Right atrium auricular region (tissue), 2 donors: ENCODE data around the gene WDPCP. TPM values are rescaled to one million over a fixed set of nuclear protein-coding genes. Genes with fewer than 3 reads are reported as not detected.

Experiments
- DNase-seq: peaks from one replicate; pipeline ENCODE4 v3.0.0-alpha.2; 2019; ENCODE audit warnings: low spot score
- H3K27ac ChIP-seq, 2 donors: fragments of 200-600 bp; sonication (generic); 1 replicate in 1 of 2; 2 replicates in 1 of 2; pipeline ENCODE4 v1.5.1; 2016 to 2019
- H3K27me3 ChIP-seq, 2 donors: fragments of 200-600 bp; sonication (generic); one replicate each; pipeline versions ENCODE4 v1.5.1 to v1.6.0; 2017 to 2019
- H3K36me3 ChIP-seq: fragments of 200-600 bp; sonication (generic); one replicate; pipeline ENCODE4 v1.5.1; 2016
- H3K4me1 ChIP-seq, 2 donors: fragments of 200-600 bp; sonication (generic); one replicate each; pipeline versions ENCODE4 v1.5.1 to v1.6.0; 2017 to 2019
- H3K4me3 ChIP-seq, 2 donors: fragments of 200-600 bp; sonication (generic); 1 replicate in 1 of 2; 2 replicates in 1 of 2; pipeline ENCODE4 v1.5.1; 2017 to 2019; ENCODE audit warnings: mild to moderate bottlenecking in 1 of 2, moderate library complexity in 1 of 2
- H3K9me3 ChIP-seq, 2 donors: fragments of 200-600 bp; sonication (generic); one replicate each; pipeline ENCODE4 v1.5.1; 2019
- total RNA-seq, 2 donors: library from RNA; depleted of rRNA; stranded (reverse); fragments of >200 nt; gene quantifications; one replicate each; pipeline ENCODE4 v1.1.0, GENCODE V29; 2016
- TF ChIP-seq, protein P1 (sequence below), 2 donors: fragments of 200-600 bp; sonication (generic); IDR thresholded peaks; one replicate each; pipeline ENCODE4 v1.5.1; 2019; ENCODE audit warnings: antibody characterized with exemption in 2 of 2

WDPCP gene
- total RNA-seq, 2 donors from 2014 or later, result 8.7 to 12.6 TPM

DNA sequence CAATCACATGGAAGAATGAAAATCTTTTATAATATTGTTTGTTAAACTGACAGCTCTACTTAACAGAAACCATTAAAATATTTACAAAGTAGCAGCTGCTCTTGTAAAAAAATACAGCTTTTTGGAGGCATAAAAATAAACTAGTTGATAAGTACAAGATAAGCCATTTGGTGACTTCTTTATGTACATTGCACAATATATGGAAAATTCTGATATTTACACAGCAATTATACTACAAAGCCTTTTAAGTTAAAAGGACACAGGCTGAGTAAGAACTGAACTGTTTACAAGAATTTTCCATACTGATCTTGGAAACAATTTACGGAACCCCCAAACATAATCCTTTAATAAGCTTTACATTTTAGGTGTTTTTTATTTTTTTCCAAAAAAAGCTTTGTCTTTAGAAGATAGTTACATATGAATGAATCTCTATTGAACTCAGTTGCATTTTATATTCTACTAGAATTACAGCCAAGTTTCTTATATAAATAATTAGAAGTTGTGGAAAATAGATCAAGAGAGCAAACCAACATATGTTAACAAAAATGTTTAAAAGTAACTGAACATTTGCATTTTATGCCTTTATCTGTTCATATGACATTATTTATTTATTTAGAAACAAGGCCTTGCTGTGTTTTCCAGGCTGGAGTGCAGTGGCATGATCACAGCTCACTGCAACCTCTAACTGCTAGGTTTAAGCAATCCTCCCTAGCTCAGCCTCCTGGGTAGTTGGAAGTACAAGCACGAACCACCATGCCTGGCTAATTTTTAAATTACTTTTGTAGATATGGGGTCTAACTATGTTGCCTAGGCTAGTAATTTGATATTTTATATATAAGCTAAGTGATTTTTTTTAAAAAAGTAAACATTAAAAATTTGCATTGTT is 395.1 kb downstream of the WDPCP start:
- Histone ChIP-seq H3K4me1 (no peaks in the 10 kb centered on the region), H3K27me3 (no peaks in the 10 kb centered on the region), H3K36me3 (no peaks in the 10 kb centered on the region), H3K9me3 (peaks cover 0 to 9% of the 10 kb centered on the region in 2 donors), H3K27ac (no peak overlapping the region), H3K4me3 (no peak overlapping the region)
- DNase-seq, result no peak
- TF ChIP-seq, protein P1, sequence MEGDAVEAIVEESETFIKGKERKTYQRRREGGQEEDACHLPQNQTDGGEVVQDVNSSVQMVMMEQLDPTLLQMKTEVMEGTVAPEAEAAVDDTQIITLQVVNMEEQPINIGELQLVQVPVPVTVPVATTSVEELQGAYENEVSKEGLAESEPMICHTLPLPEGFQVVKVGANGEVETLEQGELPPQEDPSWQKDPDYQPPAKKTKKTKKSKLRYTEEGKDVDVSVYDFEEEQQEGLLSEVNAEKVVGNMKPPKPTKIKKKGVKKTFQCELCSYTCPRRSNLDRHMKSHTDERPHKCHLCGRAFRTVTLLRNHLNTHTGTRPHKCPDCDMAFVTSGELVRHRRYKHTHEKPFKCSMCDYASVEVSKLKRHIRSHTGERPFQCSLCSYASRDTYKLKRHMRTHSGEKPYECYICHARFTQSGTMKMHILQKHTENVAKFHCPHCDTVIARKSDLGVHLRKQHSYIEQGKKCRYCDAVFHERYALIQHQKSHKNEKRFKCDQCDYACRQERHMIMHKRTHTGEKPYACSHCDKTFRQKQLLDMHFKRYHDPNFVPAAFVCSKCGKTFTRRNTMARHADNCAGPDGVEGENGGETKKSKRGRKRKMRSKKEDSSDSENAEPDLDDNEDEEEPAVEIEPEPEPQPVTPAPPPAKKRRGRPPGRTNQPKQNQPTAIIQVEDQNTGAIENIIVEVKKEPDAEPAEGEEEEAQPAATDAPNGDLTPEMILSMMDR (IDR thresholded peaks at IDR 0.05), result no peak

DNA sequence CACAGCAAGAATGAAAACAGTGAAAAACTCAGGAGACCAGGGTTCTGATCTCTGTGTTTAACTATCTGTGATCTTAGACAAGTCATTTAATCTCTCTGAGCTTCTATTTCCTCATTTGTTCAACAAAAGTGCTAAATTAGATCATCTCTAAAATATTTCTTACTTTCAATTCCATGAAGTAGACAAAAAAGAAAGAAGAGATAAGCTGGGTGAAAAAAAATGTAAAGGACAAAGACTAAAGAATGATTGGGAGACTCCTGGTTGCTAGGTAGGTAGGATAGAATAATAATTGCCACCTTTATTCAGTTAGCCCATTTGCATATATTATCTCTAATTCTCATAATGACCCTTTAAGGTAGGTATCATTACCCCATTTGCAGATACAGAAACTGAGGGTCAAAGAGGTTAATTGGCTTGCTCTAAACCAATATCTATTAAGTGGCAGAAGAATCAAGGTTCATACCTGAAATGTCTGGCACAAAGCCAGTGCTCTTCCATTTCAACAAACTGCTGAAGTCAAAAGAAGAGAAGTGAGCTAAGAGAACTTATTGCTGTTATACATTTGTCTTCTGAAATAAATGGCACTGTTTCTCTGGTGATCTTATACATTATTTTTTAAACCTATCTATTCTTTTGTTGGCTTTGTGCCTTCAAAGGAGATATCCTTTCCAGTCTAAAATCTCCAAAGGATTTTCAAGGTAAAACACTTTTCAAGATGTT is 395.9 kb downstream of the WDPCP start:
- peaks cover 0 to 17% of the 10 kb centered on the region in 2 donors for H3K9me3 ChIP-seq
- H3K27ac ChIP-seq, result no peak overlapping the region
- H3K36me3 ChIP-seq, result no peaks in the 10 kb centered on the region
- no peak for DNase-seq
- no peaks in the 10 kb centered on the region for H3K27me3 ChIP-seq
- H3K4me1 ChIP-seq, result no peaks in the 10 kb centered on the region
- no peak overlapping the region for H3K4me3 ChIP-seq
- TF ChIP-seq, protein P1 (IDR thresholded peaks at IDR 0.05), result no peak

DNA sequence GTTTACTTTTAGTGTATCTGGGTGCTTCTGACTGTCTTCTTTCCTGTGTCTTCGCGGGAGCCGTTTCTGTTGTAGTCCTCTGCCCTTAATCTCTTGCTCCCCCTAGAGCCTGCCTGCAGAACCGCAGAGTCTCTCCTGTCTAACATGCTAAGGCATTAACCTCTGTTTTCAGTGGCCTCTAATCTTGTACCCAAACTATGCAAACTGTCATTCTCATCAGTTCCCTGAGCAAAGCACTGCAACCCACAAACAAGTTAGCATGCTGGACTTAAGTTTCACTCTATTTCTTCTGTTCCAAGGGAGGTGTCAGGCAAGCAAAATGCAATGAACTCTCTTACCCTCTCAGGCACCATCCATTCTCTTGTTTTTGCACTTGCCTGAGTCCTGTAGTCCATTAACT is 399.3 kb downstream of the WDPCP start:
- no peak overlapping the region for H3K4me3 ChIP-seq
- TF ChIP-seq, protein P1 (IDR thresholded peaks at IDR 0.05), result no peak

DNA sequence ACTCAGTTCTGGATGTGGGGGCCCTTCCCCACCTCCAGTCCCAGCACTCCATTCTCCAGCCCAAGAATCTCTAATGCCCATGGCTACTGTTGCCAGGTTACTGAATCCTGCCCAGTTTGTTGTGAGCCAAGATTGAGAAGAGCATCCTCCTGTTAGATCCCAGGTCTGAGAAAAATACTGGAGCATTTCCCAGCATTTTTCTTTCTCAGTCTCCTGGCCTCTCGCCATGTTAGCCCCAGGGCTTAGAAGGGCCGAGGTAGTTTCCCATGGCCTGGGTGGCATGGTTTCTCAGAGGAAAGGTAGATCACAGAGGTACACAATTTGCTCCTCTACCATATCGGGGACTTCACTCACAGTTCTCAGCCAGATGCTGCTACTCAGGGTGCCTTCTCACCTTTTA is 401.9 kb downstream of the WDPCP start:
- Histone ChIP-seq H3K4me1 (no peaks in the 10 kb centered on the region), H3K9me3 (peaks cover 0 to 20% of the 10 kb centered on the region in 2 donors), H3K27ac (no peak overlapping the region), H3K27me3 (no peaks in the 10 kb centered on the region), H3K36me3 (no peaks in the 10 kb centered on the region), H3K4me3 (no peak overlapping the region)
- TF ChIP-seq, protein P1 (IDR thresholded peaks at IDR 0.05), result no peak
- no peak for DNase-seq

More for the DNA sequence above, 399.3 kb downstream of the WDPCP start:
- H3K27me3 ChIP-seq, result no peaks in the 10 kb centered on the region
- peaks cover 0 to 18% of the 10 kb centered on the region in 2 donors for H3K9me3 ChIP-seq
- no peaks in the 10 kb centered on the region for H3K4me1 ChIP-seq
- DNase-seq, result no peak
- H3K36me3 ChIP-seq, result no peaks in the 10 kb centered on the region
- no peak overlapping the region for H3K27ac ChIP-seq

DNA sequence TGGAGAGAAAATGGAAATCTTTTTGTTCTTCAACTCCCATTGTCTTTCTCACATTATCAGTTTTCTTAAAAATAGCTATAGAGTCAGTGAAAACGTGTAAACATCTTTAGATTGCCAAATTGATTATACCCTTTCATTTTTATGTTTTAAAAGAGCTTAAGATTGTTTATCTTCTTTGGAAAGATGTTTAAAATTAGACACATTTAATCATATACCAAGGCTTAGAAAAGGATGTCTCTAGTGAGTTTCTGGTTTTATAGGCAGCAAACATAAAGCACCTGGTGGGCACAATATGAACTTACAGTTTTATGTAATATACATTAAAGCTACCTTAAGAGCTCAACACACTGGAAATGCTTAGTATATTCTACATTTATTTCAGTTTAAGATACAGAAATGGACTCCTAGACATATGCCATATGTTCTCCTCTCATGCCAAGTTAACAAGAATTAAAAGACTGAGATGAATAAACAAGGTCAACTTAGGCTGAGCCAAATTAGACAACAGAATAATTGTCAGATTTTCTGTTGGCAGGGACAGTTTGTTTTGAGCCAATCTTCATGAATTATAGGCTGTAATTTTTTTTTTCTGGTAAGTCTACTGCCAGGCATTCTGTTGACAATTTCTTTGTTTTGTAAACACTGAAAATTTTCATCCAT is 425.0 kb downstream of the WDPCP start:
- peaks cover 0 to 15% of the 10 kb centered on the region in 2 donors for H3K9me3 ChIP-seq
- H3K4me3 ChIP-seq, result no peak overlapping the region
- no peak for DNase-seq
- H3K36me3 ChIP-seq, result no peaks in the 10 kb centered on the region
- H3K27ac ChIP-seq, result no peak overlapping the region
- no peaks in the 10 kb centered on the region for H3K27me3 ChIP-seq
- TF ChIP-seq, protein P1 (IDR thresholded peaks at IDR 0.05), result peak in 1 of 2 donors; percentile 23
- no peaks in the 10 kb centered on the region for H3K4me1 ChIP-seq
